Measurements from ENCODE around the gene TMEM167A. TPM values are rescaled to one million over a fixed set of nuclear protein-coding genes. Genes with fewer than 3 reads are reported as not detected.

The TMEM167A gene
- total and polyA plus RNA-seq, 2 of the 8 experiments (the other 6 are each of a cell fraction or from before 2014, with no cell fraction given) = 50.6 to 178 TPM

DNA sequence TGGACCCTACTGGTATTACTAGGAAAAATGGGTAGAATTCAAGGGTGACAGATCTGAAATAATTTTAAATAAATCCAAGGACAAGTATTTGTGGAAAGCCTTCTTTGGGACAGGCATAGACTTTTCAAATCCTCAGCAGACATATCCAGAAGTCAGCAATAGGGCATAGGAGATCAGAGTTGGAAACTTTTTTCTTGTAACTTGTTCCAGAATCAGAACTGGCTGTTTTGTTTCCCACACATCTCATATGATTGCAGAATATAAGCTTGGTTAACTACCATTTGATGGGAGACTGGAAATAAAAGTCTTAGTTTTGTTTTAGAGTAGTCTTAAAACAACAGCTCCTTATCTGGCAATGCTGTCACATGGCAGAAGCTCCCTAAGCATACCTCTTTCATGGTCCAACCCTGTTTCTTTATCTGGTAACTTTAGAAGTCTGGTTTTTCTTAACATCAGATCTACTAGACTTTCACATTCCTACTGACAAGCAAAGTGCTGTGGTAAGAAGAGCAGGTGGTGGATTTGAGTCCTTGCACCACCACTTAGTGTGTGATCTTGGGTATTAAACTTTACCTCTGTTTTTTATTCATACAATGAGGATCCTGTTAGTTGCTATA, 25.3 kb upstream of the TMEM167A start (continued):
- TF ChIP-seq RNF2 (IDR thresholded peaks at IDR 0.05; ENCODE audit: borderline replicate concordance, low read depth, low read length, missing control alignments, poor library complexity, severe bottlenecking) (no peak), POU5F1 (IDR thresholded peaks at IDR 0.05; ENCODE audit: low read depth, low read length) (no peak), SP1 (IDR thresholded peaks at IDR 0.05; ENCODE audit: low read depth, low read length) (no peak), GABPA (IDR thresholded peaks at IDR 0.05; ENCODE audit: borderline replicate concordance, insufficient read depth, low read length) (no peak), CBX5 (IDR thresholded peaks at IDR 0.05; ENCODE audit: low read depth, low read length) (no peak), ZNF274 (IDR thresholded peaks at IDR 0.05; ENCODE audit: borderline replicate concordance, extremely low read depth, low read length) (no peak), RBBP5 (IDR thresholded peaks at IDR 0.05; ENCODE audit: borderline replicate concordance, low read depth, low read length) (no peak), CHD1 (IDR thresholded peaks at IDR 0.05; ENCODE audit: low read depth, low read length) (no peak)

All from H1 (cell line).